ENCODE measurements around the gene DPCD.
A peak's percentile ranks its signal among the peaks of the same experiment; 100 is the strongest.
"Not testable (repeated sequence)": the region's sequence is repeated elsewhere in the genome, so short reads cannot be mapped to it uniquely, and the experiment has no call there.

DPCD gene

GRCh38 chr10:101623528-101623927 lies 35.4 kb downstream of the DPCD start:
- DNase-seq (ENCODE audit: low read depth) = no peak
- no peak for TF ChIP-seq CTCF (IDR thresholded peaks at IDR 0.05; ENCODE audit: control insufficient read depth, extremely low read depth, insufficient read depth)
- H3K4me3 ChIP-seq (ENCODE audit: low read depth, low read length) = no peak overlapping the region

DNA sequence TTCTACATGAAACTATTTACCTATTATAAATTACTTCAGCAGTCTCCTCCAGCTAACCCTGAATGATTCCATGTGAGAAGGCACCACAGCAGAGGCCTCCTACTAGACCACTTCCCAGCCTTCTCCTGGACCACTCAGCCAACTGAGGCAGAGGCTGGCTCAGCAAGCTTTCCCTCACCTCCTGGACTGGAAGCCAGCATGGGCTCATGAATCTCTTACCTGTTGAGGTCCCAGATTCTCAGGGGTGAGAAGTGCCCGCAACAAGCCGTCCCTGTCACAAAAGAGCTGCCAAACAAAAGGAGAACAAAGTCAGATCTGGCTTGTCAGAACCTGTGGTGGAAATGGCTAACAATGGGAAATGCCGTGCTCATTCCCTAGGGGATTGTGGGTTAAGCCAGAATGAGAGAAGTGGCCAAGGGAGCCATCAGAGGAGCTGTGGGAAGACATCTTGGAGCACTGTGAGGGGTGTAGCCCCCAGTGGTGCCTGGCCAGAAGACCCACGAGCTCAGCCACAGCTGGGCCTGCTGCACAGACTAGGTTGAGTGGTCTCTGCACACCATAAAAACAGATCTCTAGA lies 36.5 kb downstream of the DPCD start:
- no peak overlapping the region for H3K4me3 ChIP-seq (ENCODE audit: low read depth, low read length)
- no peak for TF ChIP-seq CTCF (IDR thresholded peaks at IDR 0.05; ENCODE audit: control insufficient read depth, extremely low read depth, insufficient read depth)
- DNase-seq (ENCODE audit: low read depth) = no peak

DNA sequence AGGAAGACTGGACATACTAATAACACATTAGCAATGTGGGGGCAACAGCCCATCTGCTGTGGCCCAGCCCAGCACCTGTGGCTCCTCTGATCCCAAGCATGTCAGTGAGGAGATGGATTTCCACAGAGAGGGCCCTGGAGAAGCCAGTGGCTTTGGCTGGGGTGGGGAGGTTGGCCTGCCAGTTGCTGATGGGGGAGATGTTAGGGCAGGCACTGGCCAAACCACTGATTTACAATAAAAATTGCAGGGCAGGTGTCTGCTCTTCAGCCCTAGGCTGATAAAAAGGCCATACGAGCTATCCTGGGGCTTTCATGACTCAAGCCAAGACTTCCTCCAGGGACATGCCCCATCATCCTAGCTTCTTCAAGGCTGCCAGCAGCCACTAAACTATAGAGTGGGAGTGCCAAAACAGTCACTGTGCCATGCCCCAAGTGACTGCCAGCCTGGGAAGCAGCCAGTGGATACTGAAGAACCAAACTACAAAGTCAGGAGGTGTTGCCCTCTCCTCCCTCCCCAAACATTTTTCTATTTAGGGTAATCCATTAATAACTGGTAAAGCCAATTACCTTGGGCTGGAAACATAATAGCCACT lies 37.8 kb downstream of the DPCD start:
- H3K4me3 ChIP-seq (ENCODE audit: low read depth, low read length) = no peak overlapping the region
- TF ChIP-seq CTCF (IDR thresholded peaks at IDR 0.05; ENCODE audit: control insufficient read depth, extremely low read depth, insufficient read depth) = no peak
- no peak for DNase-seq (ENCODE audit: low read depth)

DNA sequence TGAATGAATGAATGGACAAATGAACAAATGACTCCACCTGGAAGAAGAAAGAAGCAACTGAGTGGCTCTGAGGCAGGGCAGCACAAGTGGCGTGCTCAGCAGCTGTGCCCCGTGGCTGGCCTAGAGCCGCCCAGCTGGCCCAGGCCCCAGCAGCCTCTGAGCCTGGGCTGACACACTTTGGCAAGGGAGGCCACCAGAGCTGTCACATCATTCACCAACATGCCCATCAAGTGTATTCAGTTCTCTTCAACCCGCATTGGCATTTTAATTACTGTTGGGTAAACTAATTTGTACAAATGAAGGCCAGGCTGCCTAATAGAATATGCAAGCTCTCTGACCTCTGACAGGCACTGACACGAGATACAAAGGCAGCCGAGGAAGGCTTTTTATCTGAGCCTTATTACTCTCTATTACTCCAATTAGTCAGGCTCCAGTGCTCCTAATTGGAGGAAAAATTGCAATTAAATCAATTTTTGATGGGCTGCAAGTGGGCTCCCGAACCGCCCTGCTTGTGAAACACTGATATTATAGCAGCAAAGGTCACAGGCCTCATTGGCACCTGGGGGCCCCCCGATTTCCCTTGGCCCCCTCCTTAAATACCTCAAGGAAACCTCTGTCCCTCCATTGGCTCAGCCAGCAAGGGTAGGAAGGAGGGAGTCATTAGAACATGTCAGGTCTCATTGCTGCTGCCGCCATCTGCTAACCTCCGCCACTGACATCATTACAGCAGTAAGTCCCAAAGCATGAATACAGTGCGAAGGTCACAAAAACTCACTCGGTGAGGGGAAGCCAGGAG lies 41.9 kb downstream of the DPCD start:
- H3K4me3 ChIP-seq (ENCODE audit: low read depth, low read length) = no peak overlapping the region
- no peak for TF ChIP-seq CTCF (IDR thresholded peaks at IDR 0.05; ENCODE audit: control insufficient read depth, extremely low read depth, insufficient read depth)
- DNase-seq (ENCODE audit: low read depth) = peak; percentile 17

GRCh38 chr10:101630633-101630920 lies 42.5 kb downstream of the DPCD start:
- no peak for DNase-seq (ENCODE audit: low read depth)

GRCh38 chr10:101631821-101632475 lies 43.8 kb downstream of the DPCD start:
- no peak overlapping the region for H3K4me3 ChIP-seq (ENCODE audit: low read depth, low read length)
- DNase-seq (ENCODE audit: low read depth) = peak; percentile 14
- no peak for TF ChIP-seq CTCF (IDR thresholded peaks at IDR 0.05; ENCODE audit: control insufficient read depth, extremely low read depth, insufficient read depth)

More at GRCh38 chr10:101630633-101630920, 42.5 kb downstream of the DPCD start:
- H3K4me3 ChIP-seq (ENCODE audit: low read depth, low read length) = no peak overlapping the region
- no peak for TF ChIP-seq CTCF (IDR thresholded peaks at IDR 0.05; ENCODE audit: control insufficient read depth, extremely low read depth, insufficient read depth)

DNA sequence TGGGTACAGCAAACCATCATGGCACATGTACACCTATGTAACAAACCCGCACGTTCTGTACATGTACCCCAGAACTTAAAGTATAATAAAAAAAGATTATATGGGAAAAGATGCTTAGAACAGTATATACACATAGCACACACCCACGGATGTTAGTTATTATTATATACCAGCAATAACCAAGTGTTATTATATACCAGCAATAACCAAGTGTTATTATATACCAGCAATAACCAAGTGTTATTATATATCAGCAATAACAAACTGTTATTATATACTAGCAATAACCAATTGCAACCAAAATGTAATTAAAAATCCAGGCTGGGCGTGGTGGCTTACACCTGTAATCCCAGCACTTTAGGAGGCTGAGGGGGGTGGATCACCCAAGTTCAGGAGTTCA lies 45.4 kb downstream of the DPCD start:
- not testable (repeated sequence) for DNase-seq (ENCODE audit: low read depth)

More for the DNA sequence above, 45.4 kb downstream of the DPCD start:
- H3K4me3 ChIP-seq (ENCODE audit: low read depth, low read length) = not testable (repeated sequence)

Data from LNCaP clone FGC (cell line).